CD4-positive, alpha-beta memory T cell (primary cell): ENCODE measurements around the gene RETN. TPM values are rescaled to one million over a fixed set of nuclear protein-coding genes. Genes with fewer than 3 reads are reported as not detected.
A peak's percentile ranks its signal among the peaks of the same experiment; 100 is the strongest.

Source experiments
- CTCF ChIA-PET: fragments of 350-600 bp; sonication (Branson Sonifier 250); formaldehyde crosslinking; loops from one replicate; lab custom pipeline; 2021; ENCODE audit warnings: inconsistent platforms; ENCODE audit not compliant: partially characterized antibody; lab: Charles Lee
- POLR2A ChIA-PET: fragments of 350-600 bp; sonication (Branson Sonifier 250); formaldehyde crosslinking; loops from one replicate; lab custom pipeline; 2021; ENCODE audit not compliant: partially characterized antibody; lab: Charles Lee
- DNase-seq, 5 donors: peaks; one replicate each; pipeline versions ENCODE4 v3.0.0 to v3.0.0-alpha.2; 2020 to 2022; ENCODE audit warnings: mixed read lengths in 1 of 5
- H3K27ac ChIP-seq: one replicate; pipeline ENCODE4 v1.7.0; 2013; ENCODE audit warnings: low read depth, low read length
- H3K27me3 ChIP-seq: 2 replicates; pipeline ENCODE4 v1.7.0; 2013; ENCODE audit warnings: mild to moderate bottlenecking, low read length, moderate library complexity; ENCODE audit not compliant: insufficient read depth
- H3K36me3 ChIP-seq: 2 replicates; pipeline ENCODE4 v1.7.0; 2013; ENCODE audit warnings: mild to moderate bottlenecking, low read length, moderate library complexity; ENCODE audit not compliant: insufficient read depth
- H3K4me1 ChIP-seq: 2 replicates; pipeline ENCODE4 v1.7.0; 2013; ENCODE audit warnings: mild to moderate bottlenecking, low read length, moderate library complexity; ENCODE audit not compliant: insufficient read depth
- H3K4me3 ChIP-seq, 2 donors: one replicate each; pipeline ENCODE4 v1.7.0; 2013; ENCODE audit warnings: low read length in 2 of 2, mild to moderate bottlenecking in 1 of 2
- H3K9me3 ChIP-seq, 2 donors: one replicate each; pipeline ENCODE4 v1.7.0; 2013; ENCODE audit warnings: low read length in 2 of 2, control low read depth in 1 of 2; ENCODE audit not compliant: control insufficient read depth in 1 of 2
- H3K27ac Mint-ChIP-seq, 7 donors: one replicate each; pipeline ENCODE4 v1.8.0; 2020 to 2021; ENCODE audit warnings: mixed read lengths in 7 of 7, mild to moderate bottlenecking in 6 of 7, inconsistent platforms in 3 of 7, moderate library complexity in 3 of 7
- H3K27me3 Mint-ChIP-seq, 2 donors: one replicate each; pipeline ENCODE4 v1.8.0; 2020 to 2021; ENCODE audit warnings: mixed read lengths in 2 of 2
- H3K36me3 Mint-ChIP-seq, 2 donors: one replicate each; pipeline ENCODE4 v1.8.0; 2020 to 2021; ENCODE audit warnings: mixed read lengths in 2 of 2, inconsistent platforms in 1 of 2, mild to moderate bottlenecking in 1 of 2
- H3K4me1 Mint-ChIP-seq, 4 donors: one replicate each; pipeline ENCODE4 v1.8.0; 2020 to 2021; ENCODE audit warnings: mixed read lengths in 4 of 4, mild to moderate bottlenecking in 1 of 4
- H3K4me3 Mint-ChIP-seq, 8 donors: one replicate each; pipeline ENCODE4 v1.8.0; 2020 to 2021; ENCODE audit warnings: mixed read lengths in 8 of 8, mild to moderate bottlenecking in 7 of 8, moderate library complexity in 6 of 8, inconsistent platforms in 3 of 8
- H3K9me3 Mint-ChIP-seq, 8 donors: one replicate each; pipeline ENCODE4 v1.8.0; 2020 to 2021; ENCODE audit warnings: mixed read lengths in 8 of 8, mild to moderate bottlenecking in 5 of 8, inconsistent platforms in 3 of 8, moderate library complexity in 1 of 8
- intact Hi-C: fragments of 100-400 bp; cut with micrococcal nuclease; formaldehyde crosslinking; loops from one replicate; pipeline ENCODE4 v1.15.1; 2023
- polyA plus RNA-seq, 2 donors: library from polyadenylated mRNA; unstranded; fragments of 300-500 nt; fragmentation: Illumina TruSeq; gene quantifications; one replicate each; pipeline ENCODE4 v1.2.3, GENCODE V29; 2021
- total RNA-seq, 2 experiments: library from RNA; stranded (reverse); gene quantifications; one replicate each; pipeline ENCODE4 v1.2.3, GENCODE V29; 2021

The RETN gene
- total and polyA plus RNA-seq, 4 experiments from 2014 or later: 0.48 to 0.94 TPM; not detected in 2

GRCh38 chr19:7646426-7646700 lies 22.5 kb upstream of the RETN start:
- ChIA-PET CTCF (no interaction called here), POLR2A (no interaction called here)
- H3K27ac Mint-ChIP-seq: no peak overlapping the region
- no peaks in the 10 kb centered on the region for H3K27me3 Mint-ChIP-seq
- H3K27ac ChIP-seq: no peak overlapping the region
- intact Hi-C loops: no loop called here
- H3K4me1 Mint-ChIP-seq: peaks cover 0 to 2% (median 0%) of the 10 kb centered on the region in 4 donors
- H3K27me3 ChIP-seq: no peaks in the 10 kb centered on the region
- H3K9me3 Mint-ChIP-seq: no peaks in the 10 kb centered on the region
- peaks cover 18% of the 10 kb centered on the region for H3K36me3 ChIP-seq
- no peak for DNase-seq
- no peaks in the 10 kb centered on the region for H3K9me3 ChIP-seq
- H3K4me3 ChIP-seq: no peak overlapping the region
- H3K4me3 Mint-ChIP-seq: no peak overlapping the region
- no peaks in the 10 kb centered on the region for H3K4me1 ChIP-seq
- peaks cover 8 to 10% of the 10 kb centered on the region in 2 donors for H3K36me3 Mint-ChIP-seq

- Histone ChIP-seq H3K4me3 (no peak overlapping the region), H3K4me1 (peaks cover under 1% of the 10 kb centered on the region), H3K9me3 (no peaks in the 10 kb centered on the region), H3K27me3 (no peaks in the 10 kb centered on the region), H3K27ac (no peak overlapping the region), H3K36me3 (peaks cover 17% of the 10 kb centered on the region)
- POLR2A ChIA-PET: no interaction called here
- H3K4me1 Mint-ChIP-seq: peaks cover 2 to 4% (median 3%) of the 10 kb centered on the region in 4 donors
- CTCF ChIA-PET: no interaction called here
- peaks cover 8 to 10% of the 10 kb centered on the region in 2 donors for H3K36me3 Mint-ChIP-seq
- H3K27ac Mint-ChIP-seq: no peak overlapping the region
- no peaks in the 10 kb centered on the region for H3K9me3 Mint-ChIP-seq
- no peaks in the 10 kb centered on the region for H3K27me3 Mint-ChIP-seq
- no peak overlapping the region for H3K4me3 Mint-ChIP-seq
- DNase-seq: peak in 1 of 5 donors; percentile 43
- intact Hi-C loops: no loop called here
Observed at GRCh38 chr19:7647156-7647555, 21.7 kb upstream of the RETN start.

- Histone ChIP-seq H3K27me3 (no peaks in the 10 kb centered on the region), H3K4me3 (no peak overlapping the region), H3K9me3 (no peaks in the 10 kb centered on the region), H3K36me3 (peaks cover 10% of the 10 kb centered on the region), H3K27ac (no peak overlapping the region), H3K4me1 (peaks cover 5% of the 10 kb centered on the region)
- H3K9me3 Mint-ChIP-seq: peaks cover 0 to 4% (median 0%) of the 10 kb centered on the region in 8 donors
- CTCF ChIA-PET: interaction anchor here (0.7 to 4.1 kb wide), 4 partner anchors 13 to 152 kb away, joined by 3 to 20 read pairs (median 4); partner anchors contain the start of gene TRAPPC5
- H3K27ac Mint-ChIP-seq: peak overlapping the region in 2 of 7 donors; percentile 21 to 60
- intact Hi-C loops: no loop called here
- H3K4me3 Mint-ChIP-seq: no peak overlapping the region
- POLR2A ChIA-PET: interaction anchor here (1.6 to 1.7 kb wide), 2 partner anchors 11 to 19 kb away, joined by 5 read pairs; partner anchors contain the start of genes PET100 and XAB2
- H3K36me3 Mint-ChIP-seq: peaks cover 8 to 10% of the 10 kb centered on the region in 2 donors
- peaks cover 8 to 13% (median 10%) of the 10 kb centered on the region in 4 donors for H3K4me1 Mint-ChIP-seq
- no peak for DNase-seq
- H3K27me3 Mint-ChIP-seq: no peaks in the 10 kb centered on the region
Observed at GRCh38 chr19:7648265-7649014, 20.4 kb upstream of the RETN start.

GRCh38 chr19:7650148-7650547 lies 18.7 kb upstream of the RETN start:
- Histone ChIP-seq H3K27me3 (no peaks in the 10 kb centered on the region), H3K4me3 (no peak overlapping the region), H3K27ac (no peak overlapping the region), H3K9me3 (no peaks in the 10 kb centered on the region), H3K36me3 (peaks cover 3% of the 10 kb centered on the region), H3K4me1 (peaks cover 5% of the 10 kb centered on the region)
- DNase-seq: no peak
- H3K27me3 Mint-ChIP-seq: no peaks in the 10 kb centered on the region
- H3K27ac Mint-ChIP-seq: peak overlapping the region in 1 of 7 donors; percentile 81
- ChIA-PET CTCF (interaction anchor here (0.6 to 4.1 kb wide), 4 partner anchors 14 to 960 kb away, joined by 3 to 20 read pairs (median 4); partner anchors contain the start of gene TRAPPC5), POLR2A (interaction anchor here (1.6 kb wide), 1 partner anchor 21 kb away, joined by 5 read pairs; the partner anchor contains the start of genes PET100 and XAB2)
- intact Hi-C loops: no loop called here
- H3K36me3 Mint-ChIP-seq: peaks cover 6 to 8% of the 10 kb centered on the region in 2 donors
- H3K9me3 Mint-ChIP-seq: peaks cover 0 to 4% (median 0%) of the 10 kb centered on the region in 8 donors
- H3K4me3 Mint-ChIP-seq: no peak overlapping the region
- H3K4me1 Mint-ChIP-seq: peaks cover 8 to 13% (median 10%) of the 10 kb centered on the region in 4 donors

- Histone ChIP-seq H3K27ac (peak overlapping the region; percentile 31), H3K27me3 (no peaks in the 10 kb centered on the region), H3K9me3 (no peaks in the 10 kb centered on the region), H3K36me3 (no peaks in the 10 kb centered on the region), H3K4me3 (peak overlapping the region in 1 of 2 donors; percentile 46), H3K4me1 (peaks cover 7% of the 10 kb centered on the region)
- ChIA-PET POLR2A (interaction anchor here (0.7 to 1.6 kb wide), 5 partner anchors 7 to 29 kb away, joined by 3 to 6 read pairs (median 4); partner anchors contain the start of genes PET100, RETN, TRAPPC5 and XAB2), CTCF (interaction anchor here (0.6 to 4.1 kb wide), 15 partner anchors 9 to 217 kb away, joined by 3 to 27 read pairs (median 6); partner anchors contain the start of genes MCOLN1, PCP2, PET100 and RETN)
- H3K27ac Mint-ChIP-seq: peak overlapping the region; percentile 78 to 95 (median 93)
- intact Hi-C loops: loop anchor here (1.0 kb wide), 2 partner anchors 27 to 147 kb away; no protein-coding TSS in a partner anchor
- DNase-seq: peak; percentile 86 to 93 (median 88)
- H3K9me3 Mint-ChIP-seq: peaks cover 0 to 4% (median 0%) of the 10 kb centered on the region in 8 donors
- H3K4me1 Mint-ChIP-seq: peaks cover 6 to 13% (median 10%) of the 10 kb centered on the region in 4 donors
- no peaks in the 10 kb centered on the region for H3K27me3 Mint-ChIP-seq
- H3K36me3 Mint-ChIP-seq: peaks cover 2 to 4% of the 10 kb centered on the region in 2 donors
- H3K4me3 Mint-ChIP-seq: peak overlapping the region; percentile 70 to 88 (median 81)
Observed at GRCh38 chr19:7652061-7652641, 16.7 kb upstream of the RETN start.

GRCh38 chr19:7654401-7654800 lies 14.4 kb upstream of the RETN start:
- DNase-seq: no peak
- no peaks in the 10 kb centered on the region for H3K36me3 ChIP-seq
- no peak overlapping the region for H3K4me3 ChIP-seq
- H3K27me3 ChIP-seq: no peaks in the 10 kb centered on the region
- no peaks in the 10 kb centered on the region for H3K36me3 Mint-ChIP-seq
- H3K27ac ChIP-seq: no peak overlapping the region
- H3K27ac Mint-ChIP-seq: peak overlapping the region in 2 of 7 donors; percentile 43 to 50
- peaks cover 0 to 4% (median 0%) of the 10 kb centered on the region in 8 donors for H3K9me3 Mint-ChIP-seq
- CTCF ChIA-PET: interaction anchor here (1.7 to 5.6 kb wide), 2 partner anchors 14 to 26 kb away, joined by 6 to 22 read pairs; partner anchors contain the start of genes RETN and TRAPPC5
- peaks cover 11 to 28% (median 17%) of the 10 kb centered on the region in 4 donors for H3K4me1 Mint-ChIP-seq
- POLR2A ChIA-PET: no interaction called here
- H3K9me3 ChIP-seq: no peaks in the 10 kb centered on the region
- intact Hi-C loops: no loop called here
- peaks cover 22% of the 10 kb centered on the region for H3K4me1 ChIP-seq
- H3K27me3 Mint-ChIP-seq: no peaks in the 10 kb centered on the region
- H3K4me3 Mint-ChIP-seq: no peak overlapping the region
